ENCODE data around the gene MMS19.
"Not testable (repeated sequence)": the region's sequence is repeated elsewhere in the genome, so short reads cannot be mapped to it uniquely, and the experiment has no call there.

Gene MMS19

DNA sequence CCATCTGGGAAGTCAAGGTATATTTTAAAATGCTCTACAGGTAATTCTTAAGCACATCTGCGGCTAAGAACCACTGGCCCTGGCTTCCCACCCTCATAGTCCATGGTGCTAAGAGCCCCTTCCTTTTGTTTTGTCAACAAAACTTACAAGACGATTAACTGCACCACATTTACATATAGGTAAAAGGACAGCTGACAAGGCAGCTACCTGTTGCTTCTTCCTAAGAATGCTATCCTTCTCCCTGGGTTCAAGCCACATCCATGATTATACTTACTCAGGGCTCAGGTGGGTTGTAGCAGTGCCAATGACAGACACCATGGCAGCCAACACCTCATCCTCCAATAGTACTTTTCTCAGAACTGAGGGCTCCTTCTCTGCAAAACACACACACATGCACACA lies 35.9 kb downstream of the MMS19 start:
- DNase-seq = no peak

- DNase-seq = no peak
These were observed 38.3 kb downstream of the MMS19 start for GRCh38 chr10:97459933-97460332.

DNA sequence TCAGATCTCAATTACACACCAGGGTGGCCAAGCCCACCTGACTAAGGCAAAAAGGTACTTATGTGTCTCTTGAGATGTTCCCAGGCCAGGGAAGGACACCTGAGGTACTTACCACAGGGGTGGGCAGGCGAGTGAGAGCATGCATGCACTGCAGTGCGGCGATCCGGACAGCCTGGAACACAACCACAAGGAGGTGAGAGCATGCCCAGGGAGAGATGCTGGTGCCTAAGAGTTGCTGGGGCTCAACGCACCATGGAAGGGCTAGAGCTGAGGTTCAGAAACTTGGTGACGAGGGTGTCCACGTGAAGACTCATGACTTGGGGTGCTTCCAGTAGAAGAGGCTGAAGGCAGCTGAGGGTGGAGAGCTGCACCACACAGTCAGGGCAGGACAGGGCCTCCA lies 39.1 kb downstream of the MMS19 start:
- no peak for DNase-seq

- DNase-seq = no peak
These were observed 41.5 kb downstream of the MMS19 start for GRCh38 chr10:97456686-97457065.

GRCh38 chr10:97456034-97456685 lies 42.1 kb downstream of the MMS19 start:
- DNase-seq = no peak

DNA sequence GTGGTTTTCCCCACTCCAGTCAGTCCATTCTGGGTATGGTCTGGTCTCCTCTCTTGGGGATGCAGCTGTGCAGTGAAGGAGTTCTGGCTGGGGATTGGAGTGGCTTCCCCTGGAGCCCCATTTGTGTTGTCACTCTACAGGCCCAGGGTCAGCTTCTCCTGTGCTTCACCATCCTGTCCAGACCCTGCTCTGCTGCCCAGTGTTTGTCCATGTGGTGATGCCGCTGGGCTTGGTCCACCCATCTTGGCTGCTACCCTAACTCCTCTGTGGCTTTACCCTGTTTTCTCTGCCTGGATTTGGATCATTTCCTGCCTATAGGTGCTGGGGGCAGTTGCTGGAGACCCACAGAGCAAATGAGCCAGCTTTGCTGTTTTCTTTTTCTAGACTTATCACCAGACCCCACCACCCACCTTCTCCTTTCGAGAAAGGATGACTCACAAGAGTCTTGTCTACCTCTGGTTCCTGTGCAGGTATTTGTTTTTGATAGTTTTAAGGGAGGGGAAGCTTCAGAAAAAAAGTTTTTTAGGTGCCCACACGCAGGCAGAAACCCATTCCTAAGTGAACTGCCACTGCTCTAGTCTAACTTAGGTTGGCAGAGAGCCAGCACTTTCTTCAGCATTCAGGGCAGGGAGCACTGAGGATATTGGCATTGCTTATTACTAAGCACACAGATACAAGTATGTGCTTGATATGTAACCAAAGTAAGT lies 43.7 kb downstream of the MMS19 start:
- DNase-seq = no peak

- DNase-seq = no peak
These were observed 45.9 kb downstream of the MMS19 start for GRCh38 chr10:97452352-97452751.

- DNase-seq = no peak
These were observed 46.6 kb downstream of the MMS19 start for GRCh38 chr10:97451605-97452004.

- no peak for DNase-seq
These were observed 47.4 kb downstream of the MMS19 start for GRCh38 chr10:97450828-97451227.

DNA sequence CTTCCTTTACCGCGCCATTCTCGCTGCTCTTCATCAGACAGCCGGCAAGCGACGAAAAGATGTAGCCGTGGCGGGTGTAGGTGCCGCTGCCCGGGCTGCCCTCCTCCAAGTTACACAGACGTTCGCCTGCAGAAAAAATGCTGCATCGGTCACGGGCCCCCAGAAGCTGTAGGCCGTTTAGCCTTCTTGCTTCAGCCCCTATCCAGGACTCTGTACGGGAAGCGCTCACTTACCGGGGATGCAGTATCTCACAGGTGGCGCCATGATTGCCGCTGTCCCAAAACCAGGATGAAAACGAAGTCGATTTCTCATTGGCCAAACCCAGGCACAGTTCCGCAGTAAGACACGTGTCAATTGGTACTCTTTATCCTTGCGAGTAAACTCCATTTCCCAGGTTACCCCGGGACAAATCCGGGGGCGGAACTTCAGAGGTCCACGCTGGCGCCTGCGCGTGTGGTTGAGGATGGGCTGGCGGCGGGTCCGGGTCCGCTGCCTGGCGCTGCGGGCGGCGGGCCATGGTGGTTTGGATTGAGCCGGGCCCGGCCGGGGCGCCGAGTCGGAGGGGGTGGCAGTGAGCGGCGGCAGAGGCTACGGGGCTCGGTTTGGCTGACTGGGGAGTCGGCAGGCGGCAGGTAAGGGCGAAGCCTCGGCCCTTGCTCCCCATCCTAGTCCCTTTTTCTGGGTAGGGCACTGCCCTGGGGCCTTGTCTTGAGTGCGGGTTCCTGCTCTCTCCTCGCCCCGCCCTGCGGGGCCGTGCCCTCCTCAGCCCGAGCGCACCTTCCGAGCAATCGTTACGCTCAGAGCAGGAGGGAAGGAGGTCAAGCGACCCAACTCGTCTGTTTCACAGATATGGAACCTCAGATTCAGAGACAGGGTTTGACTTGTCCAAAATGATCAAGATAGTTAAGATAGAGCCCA lies 52.2 kb downstream of the MMS19 start, which contains the start of the genes EXOSC1 and ZDHHC16:
Gene EXOSC1 (minus strand): TSS at position 285 of the 918 bp plus-strand sequence. CDS start 21 bp downstream, at position 264.
Gene ZDHHC16 (plus strand): TSS at position 454 of the 918 bp plus-strand sequence. CDS start 5,501 bp downstream, outside the sequence.
- peak; percentile 95 for DNase-seq

DNA sequence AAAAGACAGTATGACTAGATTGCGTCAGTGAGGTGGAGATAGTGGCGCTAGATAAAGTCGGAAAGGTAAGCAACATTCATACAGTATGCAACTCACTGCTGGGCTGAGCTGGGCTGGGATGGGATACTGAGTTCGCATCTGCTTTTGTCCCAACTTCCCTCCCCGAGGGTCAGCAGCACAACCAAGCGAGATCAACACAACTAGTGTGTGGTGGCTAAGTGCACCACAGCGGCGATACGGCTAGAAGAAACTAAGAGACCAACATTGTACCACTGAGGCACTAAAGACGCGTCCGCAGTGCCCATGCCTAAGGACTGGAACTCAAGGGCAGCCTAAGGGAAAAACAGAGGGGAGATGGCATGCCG lies 52.9 kb downstream of the MMS19 start:
- no peak for DNase-seq

DNA sequence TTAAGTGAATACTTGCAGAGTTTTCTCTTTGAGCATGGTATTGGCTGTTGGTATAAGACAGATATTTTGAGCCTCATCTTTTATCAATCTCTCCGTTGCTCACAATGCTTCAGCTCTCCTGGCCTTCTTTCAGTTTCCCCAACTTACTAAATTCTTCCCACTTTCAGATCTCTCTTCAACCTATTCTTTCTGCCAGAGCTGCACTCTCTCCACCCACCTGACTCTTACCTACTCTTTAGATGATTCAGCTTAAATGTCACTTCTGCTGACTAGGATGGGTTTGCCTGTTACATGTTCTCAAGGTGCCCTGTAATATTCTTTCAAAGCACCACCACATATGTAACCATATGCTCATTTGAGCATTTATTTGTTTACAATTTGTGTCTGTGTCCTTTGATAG lies 54.0 kb downstream of the MMS19 start:
- no peak for DNase-seq

DNA sequence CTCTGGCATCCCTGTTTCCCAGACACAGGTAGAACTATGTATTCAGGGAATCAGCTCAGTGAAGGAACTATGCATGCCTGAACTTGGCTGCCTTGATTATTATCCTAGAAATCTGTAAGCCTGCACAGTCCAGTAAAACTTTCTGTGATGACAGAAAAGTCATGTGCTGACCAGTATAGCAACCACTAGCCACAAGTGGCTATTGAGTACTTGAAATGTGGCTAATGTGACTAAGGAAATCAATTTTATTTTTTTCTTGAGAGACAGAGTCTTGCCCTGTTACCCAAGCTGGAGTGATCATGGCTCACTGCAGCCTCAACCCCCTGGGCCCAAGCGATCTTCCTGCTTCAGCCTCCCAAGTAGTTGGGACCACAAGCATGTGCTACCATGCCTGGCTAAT lies 55.9 kb downstream of the MMS19 start:
- no peak for DNase-seq

DNA sequence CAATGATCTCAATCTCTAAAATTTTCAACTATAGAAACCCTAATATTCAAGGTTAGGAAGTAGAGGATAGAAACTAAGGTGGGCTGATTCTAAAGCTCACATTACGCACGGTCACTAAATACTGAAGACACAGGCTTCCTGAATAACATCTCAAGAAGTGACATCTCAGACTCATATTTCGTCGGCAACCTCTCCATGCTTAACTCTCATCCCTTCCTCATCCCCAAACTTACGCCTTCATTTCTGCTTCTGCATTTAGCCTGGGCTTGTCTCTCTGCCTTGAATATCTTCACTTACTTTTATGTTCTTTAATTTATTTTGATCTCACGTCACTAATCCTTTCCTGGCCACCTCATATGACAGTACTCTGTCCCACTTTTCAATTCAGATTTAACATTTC lies 63.0 kb downstream of the MMS19 start:
- DNase-seq = no peak

DNA sequence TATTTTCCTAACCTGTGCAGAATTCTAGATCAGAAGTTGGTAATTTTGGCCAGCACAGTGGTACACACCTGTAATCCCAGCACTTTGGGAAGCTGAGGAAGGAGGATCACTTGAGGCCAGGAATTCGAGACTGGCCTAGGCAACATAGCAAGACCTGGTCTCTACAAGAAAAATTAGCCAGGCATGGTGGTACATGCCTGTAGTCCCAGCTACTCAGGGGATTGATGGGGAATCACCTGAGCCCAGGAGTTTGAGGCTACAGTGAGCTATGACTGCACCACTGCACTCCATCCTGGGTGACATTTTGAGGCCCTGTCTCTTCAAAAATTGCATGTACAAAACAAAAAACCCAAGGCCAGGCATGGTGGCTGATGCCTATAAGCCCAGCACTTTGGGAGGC lies 63.7 kb downstream of the MMS19 start:
- no peak for DNase-seq

DNA sequence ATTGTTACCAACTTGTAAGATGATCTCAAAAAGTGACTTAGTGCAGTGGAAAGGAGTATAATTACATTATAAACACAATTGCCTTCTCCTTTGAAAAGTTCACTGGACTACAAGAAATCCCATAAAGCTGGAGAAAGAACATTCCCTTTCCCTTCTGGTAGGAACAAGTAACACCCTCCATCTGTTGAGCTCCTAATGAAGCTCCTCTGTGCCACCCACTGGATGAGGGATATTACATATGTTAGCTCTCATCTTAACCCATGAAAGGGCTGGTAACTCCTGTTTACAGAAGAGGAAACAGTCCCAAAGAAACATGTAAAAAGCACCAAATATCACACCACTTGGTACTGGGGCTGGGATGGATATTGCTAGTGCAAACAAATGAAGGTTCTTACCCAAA lies 64.2 kb downstream of the MMS19 start:
- DNase-seq = no peak

- peak; percentile 65 for DNase-seq
These were observed 69.6 kb downstream of the MMS19 start for GRCh38 chr10:97428572-97428981.

DNA sequence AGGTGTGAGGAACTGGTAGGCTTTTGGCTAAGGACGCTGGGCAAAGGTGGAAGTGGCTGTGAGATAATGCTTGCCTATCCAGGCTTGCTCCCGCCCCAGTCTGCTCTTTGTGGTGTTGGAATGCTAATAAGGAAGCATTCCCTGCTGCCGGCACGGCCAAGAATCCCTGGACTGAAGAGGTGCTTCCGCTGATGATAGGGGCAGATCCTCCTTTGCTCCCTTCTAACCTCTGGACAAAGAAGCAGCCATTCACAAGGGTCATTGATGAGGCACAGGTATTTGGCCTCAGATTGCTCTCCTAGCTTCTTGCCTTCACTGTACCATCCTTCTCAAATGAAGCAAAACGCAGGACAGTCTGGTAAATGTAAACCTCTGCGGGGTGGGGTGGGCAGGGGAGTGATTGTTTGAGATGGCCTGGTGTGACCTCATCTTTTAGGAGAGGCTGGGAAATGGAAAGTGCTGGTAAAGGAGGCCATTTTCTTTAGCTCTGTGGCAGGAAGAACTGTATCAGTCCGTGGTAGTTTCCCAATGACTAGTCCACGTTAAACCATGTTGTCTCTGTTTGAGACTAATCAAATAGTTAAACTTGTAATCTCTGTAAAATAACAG lies 70.5 kb downstream of the MMS19 start:
- DNase-seq = peak; percentile 51

GRCh38 chr10:97426776-97427570 lies 71.2 kb downstream of the MMS19 start:
- no peak for DNase-seq

GRCh38 chr10:97425964-97426775 lies 72.1 kb downstream of the MMS19 start, which contains the start of gene PGAM1:
Gene PGAM1, plus strand, starts transcription at chr10:97426191. Its CDS starts 117 bp downstream, at chr10:97426308.
- peak; percentile 96 for DNase-seq

- not testable (repeated sequence) for DNase-seq
These were observed 74.5 kb downstream of the MMS19 start for GRCh38 chr10:97423757-97424098.
